Heart left ventricle (tissue), 13 donors: ENCODE measurements around the gene MAN1C1.

ENCODE experiments used
- POLR2A ChIP-seq, 2 donors: fragments of 450-650 bp; IDR thresholded peaks; one replicate each; pipeline ENCODE4 v1.6.1; 2017; ENCODE audit warnings: antibody characterized with exemption in 2 of 2, mild to moderate bottlenecking in 2 of 2, moderate library complexity in 2 of 2
- TF ChIP-seq, protein P1 (sequence below), 12 donors: fragments of 200-600 bp; sonication (generic) in 4 of 12; IDR thresholded peaks; one replicate each; pipeline versions ENCODE4 v1.5.0 to v1.8.0; 2018 to 2022; ENCODE audit warnings: antibody characterized with exemption in 12 of 12, mild to moderate bottlenecking in 5 of 12
- donor health status: ischemic (EF 13 %, LVEDD 7.1; RV severe dilation, severe dysfunction).
- donor health status: DM: no; HTN: yes; CAD: no.
- donor health status: DM: no; HTN: no; CAD: no.
- donor health status: ischemic (EF 25% LVEDD 6.9; RV normal size, moderate dysfunction).
- donor health status: ischemic (EF 25% LVEDD 5.7; RV mildly dilated, moderate dysfunction).
- donor health status: ischemic (EF 35%, LVEDD 5.7; RV mildly dilated, moderate dysfunction).
- donor health status: nonischemic (EF 11% LVEDD 7.7; RV severe dilation, severe dysfunction).
- donor health status: DM: yes; HTN: yes; CAD: no.
- donor health status: PGD.
- donor health status: ischemic (EF 29% LVEDD 5.4; RV normal size, mild dysfunction).
- donor health status: nonischemic (EF 23%, LVEDD 6.1; RV moderate dilation, normal function).

- TF ChIP-seq, protein P1, sequence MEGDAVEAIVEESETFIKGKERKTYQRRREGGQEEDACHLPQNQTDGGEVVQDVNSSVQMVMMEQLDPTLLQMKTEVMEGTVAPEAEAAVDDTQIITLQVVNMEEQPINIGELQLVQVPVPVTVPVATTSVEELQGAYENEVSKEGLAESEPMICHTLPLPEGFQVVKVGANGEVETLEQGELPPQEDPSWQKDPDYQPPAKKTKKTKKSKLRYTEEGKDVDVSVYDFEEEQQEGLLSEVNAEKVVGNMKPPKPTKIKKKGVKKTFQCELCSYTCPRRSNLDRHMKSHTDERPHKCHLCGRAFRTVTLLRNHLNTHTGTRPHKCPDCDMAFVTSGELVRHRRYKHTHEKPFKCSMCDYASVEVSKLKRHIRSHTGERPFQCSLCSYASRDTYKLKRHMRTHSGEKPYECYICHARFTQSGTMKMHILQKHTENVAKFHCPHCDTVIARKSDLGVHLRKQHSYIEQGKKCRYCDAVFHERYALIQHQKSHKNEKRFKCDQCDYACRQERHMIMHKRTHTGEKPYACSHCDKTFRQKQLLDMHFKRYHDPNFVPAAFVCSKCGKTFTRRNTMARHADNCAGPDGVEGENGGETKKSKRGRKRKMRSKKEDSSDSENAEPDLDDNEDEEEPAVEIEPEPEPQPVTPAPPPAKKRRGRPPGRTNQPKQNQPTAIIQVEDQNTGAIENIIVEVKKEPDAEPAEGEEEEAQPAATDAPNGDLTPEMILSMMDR (IDR thresholded peaks at IDR 0.05), result no peak
- no peak for TF ChIP-seq POLR2A (IDR thresholded peaks at IDR 0.05)
Observed at GRCh38 chr1:25613091-25613490, 3.5 kb upstream of the MAN1C1 start.
